K562 (cell line): ENCODE data around the gene SLC25A44. TPM values are rescaled to one million over a fixed set of nuclear protein-coding genes. Genes with fewer than 3 reads are reported as not detected.

Source experiments
- BACH1 ChIP-seq: fragments of 200-800 bp; sonication (Bioruptor generic); IDR thresholded peaks from 2 replicates; pipeline ENCODE4 v1.6.1; 2016; ENCODE audit warnings: missing genetic modification characterization, missing compliant biosample characterization
- DPF2 ChIP-seq: fragments of 450-650 bp; IDR thresholded peaks from 2 replicates; pipeline ENCODE4 v1.6.1; 2016
- EGR1 ChIP-seq: fragments of 450-650 bp; conservative IDR thresholded peaks from 2 replicates; pipeline ENCODE4 v1.6.1; 2017; ENCODE audit warnings: mild to moderate bottlenecking
- FOXK2 ChIP-seq, 2 experiments: fragments of 450-650 bp; IDR thresholded peaks in 1 of 2; conservative IDR thresholded peaks in 1 of 2; 2 replicates each; pipeline ENCODE4 v1.6.1; 2016; ENCODE audit warnings: low read depth in 2 of 2, mild to moderate bottlenecking in 1 of 2
- ZNF3 ChIP-seq: fragments of 250-450 bp; sonication (Bioruptor Pico); IDR thresholded peaks from 2 replicates; pipeline ENCODE4 v1.5.0; 2021; ENCODE audit warnings: mild to moderate bottlenecking, moderate library complexity
- polyA plus RNA-seq, 8 experiments: library from polyadenylated mRNA; depleted of rRNA in 4 of 8; stranded (reverse) in 5 of 8; unstranded in 3 of 8; fragments of >200 nt; fragmentation: Nextera tagmentation in 2 of 8; fragmentation: Illumina TruSeq in 1 of 8; extraction: Ambion mirVana in 2 of 8; extraction: Trizol in 1 of 8; gene quantifications; 2 replicates each; pipeline versions ENCODE4 v1.2.1 to v1.2.3, GENCODE V29; 2011 to 2014; ENCODE audit warnings: inconsistent platforms in 1 of 8, missing spikeins in 1 of 8
- total RNA-seq, 7 experiments: library from RNA; depleted of rRNA in 6 of 7; stranded (reverse); fragments of >200 nt in 6 of 7; fragmentation: Illumina TruSeq in 2 of 7; extraction: Trizol in 2 of 7; gene quantifications; 2 replicates each; pipeline versions ENCODE4 v1.2.1 to v1.2.3, GENCODE V29; 2011 to 2021; ENCODE audit warnings: low replicate concordance in 1 of 7
- TF ChIP-seq, protein P1 (sequence below): sonication (generic); formaldehyde crosslinking; IDR thresholded peaks from 2 replicates; pipeline ENCODE4 v1.9.0; 2022; ENCODE audit warnings: mild to moderate bottlenecking, missing genetic modification reagents
- TF ChIP-seq, protein P2 (sequence below), 2 experiments: fragments of 250-450 bp in 1 of 2; fragments of 450-650 bp in 1 of 2; sonication (Bioruptor Pico) in 1 of 2; IDR thresholded peaks; 2 replicates each; pipeline versions ENCODE4 v1.6.1 to v1.8.0; 2016 to 2021; ENCODE audit warnings: mild to moderate bottlenecking in 2 of 2, moderate library complexity in 2 of 2, missing compliant biosample characterization in 1 of 2, missing genetic modification characterization in 1 of 2
- TF ChIP-seq, protein P3 (sequence below): IDR thresholded peaks from 2 replicates; pipeline ENCODE4 v1.6.1; 2011; ENCODE audit warnings: borderline replicate concordance, low read depth, mild to moderate bottlenecking, moderate library complexity, low read length; ENCODE audit not compliant: insufficient read depth, poor library complexity, severe bottlenecking
- TF ChIP-seq, protein P4 (sequence below): sonication (generic); formaldehyde crosslinking; IDR thresholded peaks from 2 replicates; pipeline ENCODE4 v1.8.0; 2022; ENCODE audit warnings: mild to moderate bottlenecking, missing genetic modification reagents
- TF ChIP-seq, protein P5 (sequence below), 3 experiments: fragments of 200-800 bp in 1 of 3; fragments of 250-450 bp in 1 of 3; fragments of 450-650 bp in 1 of 3; sonication (Bioruptor Pico) in 1 of 3; sonication (Bioruptor generic) in 1 of 3; formaldehyde crosslinking in 1 of 3; IDR thresholded peaks; 2 replicates each; pipeline versions ENCODE4 v1.6.1 to v1.8.0; 2016 to 2022; ENCODE audit warnings: mild to moderate bottlenecking in 2 of 3, missing genetic modification characterization in 2 of 3, missing compliant biosample characterization in 1 of 3, moderate library complexity in 1 of 3

Gene SLC25A44
- total and polyA plus RNA-seq, 9 of the 15 experiments (the other 6 are each of a cell fraction or from before 2014, with no cell fraction given): 4.4 to 22.8 (median 12.5) TPM

DNA sequence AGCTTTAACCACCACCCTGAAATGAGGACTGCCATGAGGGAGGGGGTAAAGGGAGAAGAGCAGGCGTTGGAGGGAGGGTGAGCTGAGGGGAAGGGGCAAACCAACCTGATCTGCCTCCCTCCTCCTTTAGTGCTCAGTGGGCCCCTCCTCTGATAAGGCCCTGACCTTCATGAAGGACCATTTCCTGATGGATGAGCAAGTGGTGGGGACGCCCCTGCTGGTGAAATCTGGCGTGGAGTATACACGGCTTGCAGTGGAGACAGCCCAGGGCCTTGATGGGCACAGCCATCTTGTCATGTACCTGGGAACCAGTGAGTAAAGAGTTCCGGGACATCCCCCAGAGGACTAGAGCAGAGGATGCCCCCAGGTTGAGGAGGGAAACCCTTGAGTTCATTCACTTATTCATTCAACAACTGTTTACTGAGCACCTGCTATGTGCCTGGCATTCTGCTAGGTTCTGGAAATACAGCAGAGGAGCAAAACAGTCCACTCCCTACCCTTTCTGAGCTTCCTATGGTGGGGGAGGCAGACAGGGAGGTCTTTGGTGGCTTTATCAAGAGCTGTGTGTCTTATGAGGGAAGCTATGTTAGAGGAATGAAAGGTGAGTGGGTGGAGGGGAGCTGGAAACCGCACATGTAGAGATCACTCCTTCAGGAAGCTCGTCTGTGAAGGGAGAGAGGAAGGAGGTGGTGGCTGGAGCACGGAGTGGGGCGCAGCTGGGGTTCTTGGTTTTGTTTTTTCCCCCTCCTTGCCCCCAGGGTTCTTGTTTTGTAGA lies 21.0 kb upstream of the SLC25A44 start (continued):
- TF ChIP-seq, protein P1, sequence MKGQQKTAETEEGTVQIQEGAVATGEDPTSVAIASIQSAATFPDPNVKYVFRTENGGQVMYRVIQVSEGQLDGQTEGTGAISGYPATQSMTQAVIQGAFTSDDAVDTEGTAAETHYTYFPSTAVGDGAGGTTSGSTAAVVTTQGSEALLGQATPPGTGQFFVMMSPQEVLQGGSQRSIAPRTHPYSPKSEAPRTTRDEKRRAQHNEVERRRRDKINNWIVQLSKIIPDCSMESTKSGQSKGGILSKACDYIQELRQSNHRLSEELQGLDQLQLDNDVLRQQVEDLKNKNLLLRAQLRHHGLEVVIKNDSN (CRISPR knock-in tag): peak; percentile 16; the same call in 1 of the 2 replicates
- TF ChIP-seq DPF2 (no peak), EGR1 (peak; percentile 69), ZNF3 (CRISPR knock-in tag) (peak; percentile 79; the same call in 1 of the 2 replicates), FOXK2 (conservative IDR thresholded peaks at IDR 0.05 in 1 of 2, IDR thresholded peaks at IDR 0.05 in 1 of 2; ENCODE audit: low read depth in 2 of 2) (no peak), BACH1 (tag) (no peak)
- TF ChIP-seq, protein P2, sequence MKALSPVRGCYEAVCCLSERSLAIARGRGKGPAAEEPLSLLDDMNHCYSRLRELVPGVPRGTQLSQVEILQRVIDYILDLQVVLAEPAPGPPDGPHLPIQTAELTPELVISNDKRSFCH (CRISPR knock-in tag; IDR thresholded peaks at IDR 0.05): no peak
- TF ChIP-seq, protein P2 (tag; IDR thresholded peaks at IDR 0.05): 0 out of 2 replicates have a peak, but pooled peaks have one; percentile 18
- TF ChIP-seq, protein P3, sequence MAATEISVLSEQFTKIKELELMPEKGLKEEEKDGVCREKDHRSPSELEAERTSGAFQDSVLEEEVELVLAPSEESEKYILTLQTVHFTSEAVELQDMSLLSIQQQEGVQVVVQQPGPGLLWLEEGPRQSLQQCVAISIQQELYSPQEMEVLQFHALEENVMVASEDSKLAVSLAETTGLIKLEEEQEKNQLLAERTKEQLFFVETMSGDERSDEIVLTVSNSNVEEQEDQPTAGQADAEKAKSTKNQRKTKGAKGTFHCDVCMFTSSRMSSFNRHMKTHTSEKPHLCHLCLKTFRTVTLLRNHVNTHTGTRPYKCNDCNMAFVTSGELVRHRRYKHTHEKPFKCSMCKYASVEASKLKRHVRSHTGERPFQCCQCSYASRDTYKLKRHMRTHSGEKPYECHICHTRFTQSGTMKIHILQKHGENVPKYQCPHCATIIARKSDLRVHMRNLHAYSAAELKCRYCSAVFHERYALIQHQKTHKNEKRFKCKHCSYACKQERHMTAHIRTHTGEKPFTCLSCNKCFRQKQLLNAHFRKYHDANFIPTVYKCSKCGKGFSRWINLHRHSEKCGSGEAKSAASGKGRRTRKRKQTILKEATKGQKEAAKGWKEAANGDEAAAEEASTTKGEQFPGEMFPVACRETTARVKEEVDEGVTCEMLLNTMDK: peak; percentile 32
- TF ChIP-seq, protein P4, sequence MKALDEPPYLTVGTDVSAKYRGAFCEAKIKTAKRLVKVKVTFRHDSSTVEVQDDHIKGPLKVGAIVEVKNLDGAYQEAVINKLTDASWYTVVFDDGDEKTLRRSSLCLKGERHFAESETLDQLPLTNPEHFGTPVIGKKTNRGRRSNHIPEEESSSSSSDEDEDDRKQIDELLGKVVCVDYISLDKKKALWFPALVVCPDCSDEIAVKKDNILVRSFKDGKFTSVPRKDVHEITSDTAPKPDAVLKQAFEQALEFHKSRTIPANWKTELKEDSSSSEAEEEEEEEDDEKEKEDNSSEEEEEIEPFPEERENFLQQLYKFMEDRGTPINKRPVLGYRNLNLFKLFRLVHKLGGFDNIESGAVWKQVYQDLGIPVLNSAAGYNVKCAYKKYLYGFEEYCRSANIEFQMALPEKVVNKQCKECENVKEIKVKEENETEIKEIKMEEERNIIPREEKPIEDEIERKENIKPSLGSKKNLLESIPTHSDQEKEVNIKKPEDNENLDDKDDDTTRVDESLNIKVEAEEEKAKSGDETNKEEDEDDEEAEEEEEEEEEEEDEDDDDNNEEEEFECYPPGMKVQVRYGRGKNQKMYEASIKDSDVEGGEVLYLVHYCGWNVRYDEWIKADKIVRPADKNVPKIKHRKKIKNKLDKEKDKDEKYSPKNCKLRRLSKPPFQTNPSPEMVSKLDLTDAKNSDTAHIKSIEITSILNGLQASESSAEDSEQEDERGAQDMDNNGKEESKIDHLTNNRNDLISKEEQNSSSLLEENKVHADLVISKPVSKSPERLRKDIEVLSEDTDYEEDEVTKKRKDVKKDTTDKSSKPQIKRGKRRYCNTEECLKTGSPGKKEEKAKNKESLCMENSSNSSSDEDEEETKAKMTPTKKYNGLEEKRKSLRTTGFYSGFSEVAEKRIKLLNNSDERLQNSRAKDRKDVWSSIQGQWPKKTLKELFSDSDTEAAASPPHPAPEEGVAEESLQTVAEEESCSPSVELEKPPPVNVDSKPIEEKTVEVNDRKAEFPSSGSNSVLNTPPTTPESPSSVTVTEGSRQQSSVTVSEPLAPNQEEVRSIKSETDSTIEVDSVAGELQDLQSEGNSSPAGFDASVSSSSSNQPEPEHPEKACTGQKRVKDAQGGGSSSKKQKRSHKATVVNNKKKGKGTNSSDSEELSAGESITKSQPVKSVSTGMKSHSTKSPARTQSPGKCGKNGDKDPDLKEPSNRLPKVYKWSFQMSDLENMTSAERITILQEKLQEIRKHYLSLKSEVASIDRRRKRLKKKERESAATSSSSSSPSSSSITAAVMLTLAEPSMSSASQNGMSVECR (CRISPR knock-in tag): 0 out of 2 replicates have a peak, but pooled peaks have one; percentile 27
- TF ChIP-seq, protein P5, sequence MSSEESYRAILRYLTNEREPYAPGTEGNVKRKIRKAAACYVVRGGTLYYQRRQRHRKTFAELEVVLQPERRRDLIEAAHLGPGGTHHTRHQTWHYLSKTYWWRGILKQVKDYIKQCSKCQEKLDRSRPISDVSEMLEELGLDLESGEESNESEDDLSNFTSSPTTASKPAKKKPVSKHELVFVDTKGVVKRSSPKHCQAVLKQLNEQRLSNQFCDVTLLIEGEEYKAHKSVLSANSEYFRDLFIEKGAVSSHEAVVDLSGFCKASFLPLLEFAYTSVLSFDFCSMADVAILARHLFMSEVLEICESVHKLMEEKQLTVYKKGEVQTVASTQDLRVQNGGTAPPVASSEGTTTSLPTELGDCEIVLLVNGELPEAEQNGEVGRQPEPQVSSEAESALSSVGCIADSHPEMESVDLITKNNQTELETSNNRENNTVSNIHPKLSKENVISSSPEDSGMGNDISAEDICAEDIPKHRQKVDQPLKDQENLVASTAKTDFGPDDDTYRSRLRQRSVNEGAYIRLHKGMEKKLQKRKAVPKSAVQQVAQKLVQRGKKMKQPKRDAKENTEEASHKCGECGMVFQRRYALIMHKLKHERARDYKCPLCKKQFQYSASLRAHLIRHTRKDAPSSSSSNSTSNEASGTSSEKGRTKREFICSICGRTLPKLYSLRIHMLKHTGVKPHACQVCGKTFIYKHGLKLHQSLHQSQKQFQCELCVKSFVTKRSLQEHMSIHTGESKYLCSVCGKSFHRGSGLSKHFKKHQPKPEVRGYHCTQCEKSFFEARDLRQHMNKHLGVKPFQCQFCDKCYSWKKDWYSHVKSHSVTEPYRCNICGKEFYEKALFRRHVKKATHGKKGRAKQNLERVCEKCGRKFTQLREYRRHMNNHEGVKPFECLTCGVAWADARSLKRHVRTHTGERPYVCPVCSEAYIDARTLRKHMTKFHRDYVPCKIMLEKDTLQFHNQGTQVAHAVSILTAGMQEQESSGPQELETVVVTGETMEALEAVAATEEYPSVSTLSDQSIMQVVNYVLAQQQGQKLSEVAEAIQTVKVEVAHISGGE (CRISPR knock-in tag; IDR thresholded peaks at IDR 0.05): no peak
